ENCODE data around the gene PIGBOS1.

GRCh38 chr15:55343168-55343567, 24.2 kb upstream of the PIGBOS1 start:
- TF ChIP-seq, protein P1, sequence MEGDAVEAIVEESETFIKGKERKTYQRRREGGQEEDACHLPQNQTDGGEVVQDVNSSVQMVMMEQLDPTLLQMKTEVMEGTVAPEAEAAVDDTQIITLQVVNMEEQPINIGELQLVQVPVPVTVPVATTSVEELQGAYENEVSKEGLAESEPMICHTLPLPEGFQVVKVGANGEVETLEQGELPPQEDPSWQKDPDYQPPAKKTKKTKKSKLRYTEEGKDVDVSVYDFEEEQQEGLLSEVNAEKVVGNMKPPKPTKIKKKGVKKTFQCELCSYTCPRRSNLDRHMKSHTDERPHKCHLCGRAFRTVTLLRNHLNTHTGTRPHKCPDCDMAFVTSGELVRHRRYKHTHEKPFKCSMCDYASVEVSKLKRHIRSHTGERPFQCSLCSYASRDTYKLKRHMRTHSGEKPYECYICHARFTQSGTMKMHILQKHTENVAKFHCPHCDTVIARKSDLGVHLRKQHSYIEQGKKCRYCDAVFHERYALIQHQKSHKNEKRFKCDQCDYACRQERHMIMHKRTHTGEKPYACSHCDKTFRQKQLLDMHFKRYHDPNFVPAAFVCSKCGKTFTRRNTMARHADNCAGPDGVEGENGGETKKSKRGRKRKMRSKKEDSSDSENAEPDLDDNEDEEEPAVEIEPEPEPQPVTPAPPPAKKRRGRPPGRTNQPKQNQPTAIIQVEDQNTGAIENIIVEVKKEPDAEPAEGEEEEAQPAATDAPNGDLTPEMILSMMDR (IDR thresholded peaks at IDR 0.05), result no peak
- TF ChIP-seq POLR2A (IDR thresholded peaks at IDR 0.05) (no peak), POLR2AphosphoS5 (IDR thresholded peaks at IDR 0.05; ENCODE audit: insufficient read depth in 1 of 2, low read depth in 1 of 2) (no peak)
